GM18868 (cell line): ENCODE data around the gene MKI67.
A peak's percentile ranks its signal among the peaks of the same experiment; 100 is the strongest.
"Not testable (repeated sequence)": the region's sequence is repeated elsewhere in the genome, so short reads cannot be mapped to it uniquely, and the experiment has no call there.

Experiments used
- ATAC-seq: cut with Tn5 transposase; IDR thresholded peaks from one replicate; pipeline ENCODE4 v1.9.1; 2021; ENCODE audit warnings: mild to moderate bottlenecking, moderate library complexity; ENCODE audit not compliant: unreplicated experiment

The MKI67 gene

GRCh38 chr10:128150561-128150960, 24.3 kb upstream of the MKI67 start:
- ATAC-seq: no peak

- ATAC-seq: peak; percentile 85
Measured at GRCh38 chr10:128150045-128150493, 23.8 kb upstream of the MKI67 start.

GRCh38 chr10:128149267-128150014, 23.2 kb upstream of the MKI67 start:
- ATAC-seq: no peak

GRCh38 chr10:128147669-128148068, 21.4 kb upstream of the MKI67 start:
- ATAC-seq: no peak

- peak; percentile 81 for ATAC-seq
Measured at GRCh38 chr10:128147064-128147463, 20.8 kb upstream of the MKI67 start.

- no peak for ATAC-seq
Measured at GRCh38 chr10:128144547-128144946, 18.3 kb upstream of the MKI67 start.

- ATAC-seq: no peak
Measured at GRCh38 chr10:128143531-128143930, 17.3 kb upstream of the MKI67 start.

- ATAC-seq: no peak
Measured at GRCh38 chr10:128140425-128140824, 14.2 kb upstream of the MKI67 start.

GRCh38 chr10:128138429-128138828, 12.2 kb upstream of the MKI67 start:
- ATAC-seq: not testable (repeated sequence)

- ATAC-seq: no peak
Measured at GRCh38 chr10:128137877-128138276, 11.7 kb upstream of the MKI67 start.

- no peak for ATAC-seq
Measured at GRCh38 chr10:128130051-128130450, 3.8 kb upstream of the MKI67 start.

- no peak for ATAC-seq
Measured at GRCh38 chr10:128128582-128128981, 2.4 kb upstream of the MKI67 start.

GRCh38 chr10:128125416-128125943, 743 bp downstream of the MKI67 start:
- ATAC-seq: no peak

GRCh38 chr10:128124813-128125403, 1.3 kb downstream of the MKI67 start:
- ATAC-seq: no peak

- ATAC-seq: no peak
Measured at GRCh38 chr10:128123846-128124245, 2.4 kb downstream of the MKI67 start.

GRCh38 chr10:128122931-128123330, 3.3 kb downstream of the MKI67 start:
- no peak for ATAC-seq

GRCh38 chr10:128121750-128122412, 4.3 kb downstream of the MKI67 start:
- no peak for ATAC-seq

- no peak for ATAC-seq
Measured at GRCh38 chr10:128116851-128117615, 9.2 kb downstream of the MKI67 start.

GRCh38 chr10:128116187-128116586, 10.0 kb downstream of the MKI67 start:
- no peak for ATAC-seq

- ATAC-seq: no peak
Measured at GRCh38 chr10:128115356-128115755, 10.9 kb downstream of the MKI67 start.

- ATAC-seq: no peak
Measured at GRCh38 chr10:128114901-128115300, 11.3 kb downstream of the MKI67 start.
